ENCODE measurements around the gene COL4A4.

Gene COL4A4

GRCh38 chr2:227161947-227162346, 2.1 kb downstream of the COL4A4 start:
- DNase-seq (ENCODE audit: low spot score) = no peak

GRCh38 chr2:227160164-227160563, 3.8 kb downstream of the COL4A4 start:
- DNase-seq (ENCODE audit: low spot score) = no peak

DNA sequence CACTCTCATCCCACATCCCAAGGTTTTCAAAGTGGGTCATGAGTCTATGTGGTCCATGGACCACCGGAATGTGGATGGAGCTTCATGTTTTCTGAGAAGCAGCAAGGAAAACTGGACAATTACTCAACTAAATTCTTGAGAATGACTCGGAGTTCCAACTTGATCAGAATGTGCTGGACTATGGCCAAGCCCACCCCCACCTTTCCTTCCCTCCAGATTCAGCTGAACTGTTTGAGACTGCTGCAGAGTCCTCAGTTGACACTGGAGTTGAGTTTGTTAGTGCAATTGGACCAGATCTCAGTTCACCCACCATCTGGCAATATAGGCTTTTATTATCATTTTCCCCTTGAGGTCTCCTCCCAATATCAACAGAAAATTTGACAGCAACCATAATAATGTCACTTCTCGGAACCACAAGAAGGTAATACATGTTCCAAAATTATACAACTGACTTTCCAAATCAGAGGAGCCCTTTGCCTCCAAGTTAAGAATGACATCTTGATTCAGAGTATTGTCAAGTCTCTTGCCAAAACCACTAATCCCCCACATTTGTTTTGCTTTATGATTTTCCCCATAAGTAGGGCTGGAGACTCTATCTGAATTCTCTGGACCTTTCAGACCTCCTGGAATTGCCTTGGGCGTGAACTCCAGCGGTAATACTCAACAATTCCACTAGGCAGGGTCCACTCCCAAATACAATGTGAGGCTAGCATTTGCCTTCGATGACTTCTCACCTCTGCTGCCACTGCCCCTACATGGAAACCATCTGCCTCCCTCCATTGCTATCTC, 8.8 kb downstream of the COL4A4 start:
- DNase-seq (ENCODE audit: low spot score) = no peak

DNA sequence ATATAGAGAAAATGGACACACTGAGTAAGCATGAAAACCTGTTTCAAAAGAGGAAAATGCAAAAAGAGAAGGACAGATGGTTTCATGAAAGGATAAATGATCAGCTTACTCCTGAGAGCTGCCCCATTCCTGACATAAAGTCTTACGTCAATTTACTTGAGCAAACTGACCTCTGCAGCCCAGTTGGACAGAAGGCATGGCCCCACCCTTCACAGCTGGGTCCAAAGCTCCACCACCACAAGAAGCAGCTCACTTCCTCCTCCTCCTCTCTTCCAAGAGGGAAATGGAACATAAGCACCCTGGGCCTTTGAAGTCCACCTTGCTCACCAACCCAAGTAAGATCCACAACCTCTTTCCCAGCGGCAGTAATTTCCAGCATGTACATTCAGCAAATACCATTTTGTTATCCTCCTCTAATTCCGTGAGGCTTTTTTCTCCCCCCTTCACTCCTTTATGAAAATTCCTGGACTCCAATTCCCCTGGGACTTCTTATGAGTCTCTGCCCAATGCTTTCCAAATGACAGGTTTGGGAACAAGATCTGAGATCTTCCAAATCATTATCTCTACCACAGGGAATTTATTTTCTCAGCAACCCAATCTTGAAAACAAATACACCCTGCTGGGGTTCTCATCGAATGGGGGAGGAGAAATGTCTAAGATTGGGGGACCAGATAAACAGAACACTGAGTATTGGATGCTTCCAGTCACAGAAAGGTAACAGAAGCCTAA, 10.1 kb downstream of the COL4A4 start:
- no peak for DNase-seq (ENCODE audit: low spot score)

DNA sequence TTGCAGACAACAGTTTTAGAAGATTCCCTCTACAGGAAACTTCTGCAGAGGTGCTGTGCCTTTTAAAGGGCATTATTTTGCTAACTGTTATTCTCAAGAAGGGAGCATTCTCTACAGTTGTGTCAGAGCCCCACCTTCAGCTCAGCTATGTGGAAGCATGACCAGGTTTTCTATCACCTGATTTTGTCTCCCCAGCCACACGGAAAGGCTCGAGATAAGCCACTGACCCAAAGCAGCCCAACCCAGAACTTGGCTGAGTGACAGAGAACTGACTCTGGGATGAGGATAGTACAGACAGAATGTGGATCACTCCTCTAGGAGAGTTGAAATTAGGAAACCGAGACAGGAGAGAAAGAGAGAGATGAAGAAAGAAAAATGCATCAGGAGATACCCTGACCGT, 10.7 kb downstream of the COL4A4 start:
- no peak for DNase-seq (ENCODE audit: low spot score)

DNA sequence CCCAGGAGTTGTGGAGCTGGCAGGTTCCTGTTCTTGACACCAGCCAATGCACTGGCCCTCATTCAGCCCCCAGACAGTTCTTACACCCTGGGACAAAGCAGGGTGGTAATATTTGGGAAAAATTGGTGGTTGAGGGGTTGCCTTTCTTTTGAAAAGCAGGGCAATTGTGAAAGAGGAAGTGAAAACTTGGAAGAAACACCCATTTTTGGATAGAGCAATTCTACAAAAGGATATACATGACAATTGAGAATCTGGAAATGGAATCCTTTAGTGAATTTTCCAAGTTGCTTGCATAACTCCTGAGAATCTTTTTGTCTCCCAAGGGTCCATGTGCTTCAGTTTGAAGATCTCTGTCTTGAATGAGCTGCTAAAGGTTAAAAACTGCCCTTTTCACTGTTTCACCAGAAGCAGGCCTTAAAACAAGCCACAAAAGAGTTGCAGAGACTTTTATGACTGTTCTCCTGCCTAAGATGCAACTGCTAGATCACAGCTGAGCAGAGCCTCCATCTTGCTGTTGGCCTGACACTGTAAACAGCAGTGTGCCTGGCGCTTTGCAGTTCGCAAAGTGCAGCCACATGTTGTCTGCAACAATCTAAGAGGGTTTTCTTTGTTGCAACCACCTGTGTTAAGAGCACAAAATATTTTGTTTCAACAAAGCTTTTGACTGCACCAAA, 11.8 kb downstream of the COL4A4 start:
- no peak for DNase-seq (ENCODE audit: low spot score)

GRCh38 chr2:227150222-227150936, 13.6 kb downstream of the COL4A4 start:
- DNase-seq (ENCODE audit: low spot score) = no peak

- no peak for DNase-seq (ENCODE audit: low spot score)
Observed at GRCh38 chr2:227148106-227148505, 15.9 kb downstream of the COL4A4 start.

- no peak for DNase-seq (ENCODE audit: low spot score)
Observed at GRCh38 chr2:227147023-227147422, 17.0 kb downstream of the COL4A4 start.

GRCh38 chr2:227146456-227146855, 17.5 kb downstream of the COL4A4 start:
- no peak for DNase-seq (ENCODE audit: low spot score)

DNA sequence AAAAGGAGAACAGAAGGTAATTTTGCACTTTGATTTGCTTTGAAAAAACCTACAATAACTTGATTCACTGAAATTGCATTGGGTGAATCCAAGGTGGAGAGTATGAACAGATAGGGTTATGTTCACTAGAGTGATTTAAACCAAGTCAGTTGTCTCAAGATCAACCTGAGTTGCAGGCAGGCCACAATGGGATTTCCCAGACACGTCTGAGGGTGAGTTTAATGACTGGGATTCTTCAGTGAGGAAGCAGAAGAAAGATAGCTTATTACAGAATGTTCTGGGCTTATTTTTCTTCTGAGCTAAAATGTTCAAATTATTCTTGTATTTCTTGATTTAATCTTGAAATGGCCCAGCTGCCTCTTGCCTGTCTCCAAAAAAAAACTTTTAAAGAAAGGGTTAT, 20.1 kb downstream of the COL4A4 start:
- DNase-seq (ENCODE audit: low spot score) = no peak

DNA sequence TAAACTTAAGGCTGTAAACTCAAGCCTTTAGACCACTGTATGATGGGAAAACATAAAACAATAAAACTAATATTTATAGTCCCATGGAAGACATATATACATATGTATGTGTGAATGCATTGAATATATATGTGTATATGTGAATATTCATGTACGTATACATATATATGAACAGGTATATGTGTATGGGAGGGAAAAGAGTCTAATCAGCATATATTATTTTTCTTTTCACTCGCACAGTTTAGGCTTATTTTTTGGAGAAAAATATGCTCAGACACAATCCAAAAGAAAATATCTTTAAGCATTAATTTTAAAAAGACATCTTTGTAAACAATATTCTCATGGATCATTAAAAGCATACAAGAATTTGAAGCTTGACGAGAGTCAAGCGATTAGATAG, 22.7 kb downstream of the COL4A4 start:
- no peak for DNase-seq (ENCODE audit: low spot score)

GRCh38 chr2:227134591-227134990, 29.4 kb downstream of the COL4A4 start:
- DNase-seq (ENCODE audit: low spot score) = no peak

DNA sequence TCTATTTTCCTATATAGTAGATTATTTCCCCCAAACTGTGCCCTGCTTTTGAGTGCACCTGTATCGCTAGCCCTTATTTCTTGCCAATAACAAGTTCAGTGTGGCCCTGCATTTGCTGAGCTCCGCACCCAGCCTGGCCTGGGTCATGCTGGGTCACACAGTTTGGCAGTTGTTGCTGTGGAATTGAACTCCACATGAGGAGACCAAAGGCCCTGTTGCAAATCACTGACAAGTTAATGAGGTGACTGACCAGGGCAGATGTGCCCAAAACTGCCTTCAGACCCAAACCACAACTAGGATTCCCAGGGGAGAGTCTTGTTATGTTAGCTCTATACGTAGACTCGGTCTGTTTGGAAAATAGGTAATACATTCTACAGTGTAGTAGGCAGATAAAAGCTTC, 31.0 kb downstream of the COL4A4 start:
- DNase-seq (ENCODE audit: low spot score) = no peak

GRCh38 chr2:227130636-227131035, 33.4 kb downstream of the COL4A4 start:
- DNase-seq (ENCODE audit: low spot score) = no peak

DNA sequence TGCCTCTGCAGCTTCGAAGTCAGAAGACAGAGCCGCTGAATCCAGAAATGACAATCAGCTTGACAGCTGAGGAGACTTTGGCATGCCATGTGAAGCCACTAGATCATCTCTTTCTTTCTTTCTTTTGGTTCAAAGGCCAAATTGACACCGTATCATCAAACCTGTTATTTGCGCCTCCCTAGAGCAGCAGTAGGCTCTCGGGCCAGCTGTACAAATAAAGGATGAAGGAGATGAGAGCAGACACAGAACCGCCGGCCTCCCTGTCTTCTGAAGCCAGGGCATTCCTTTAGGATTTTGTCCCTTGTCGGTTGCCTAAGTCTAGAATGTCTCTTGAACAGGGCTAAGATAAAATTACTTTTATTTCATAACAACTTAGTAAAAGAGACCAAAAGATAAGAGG, 36.8 kb downstream of the COL4A4 start:
- DNase-seq (ENCODE audit: low spot score) = no peak

GRCh38 chr2:227125506-227125905, 38.5 kb downstream of the COL4A4 start:
- DNase-seq (ENCODE audit: low spot score) = no peak

GRCh38 chr2:227124811-227125210, 39.2 kb downstream of the COL4A4 start:
- no peak for DNase-seq (ENCODE audit: low spot score)

- DNase-seq (ENCODE audit: low spot score) = no peak
Observed at GRCh38 chr2:227123697-227124096, 40.3 kb downstream of the COL4A4 start.

GRCh38 chr2:227118353-227118752, 45.7 kb downstream of the COL4A4 start:
- DNase-seq (ENCODE audit: low spot score) = no peak

- DNase-seq (ENCODE audit: low spot score) = no peak
Observed at GRCh38 chr2:227117852-227118251, 46.2 kb downstream of the COL4A4 start.

DNA sequence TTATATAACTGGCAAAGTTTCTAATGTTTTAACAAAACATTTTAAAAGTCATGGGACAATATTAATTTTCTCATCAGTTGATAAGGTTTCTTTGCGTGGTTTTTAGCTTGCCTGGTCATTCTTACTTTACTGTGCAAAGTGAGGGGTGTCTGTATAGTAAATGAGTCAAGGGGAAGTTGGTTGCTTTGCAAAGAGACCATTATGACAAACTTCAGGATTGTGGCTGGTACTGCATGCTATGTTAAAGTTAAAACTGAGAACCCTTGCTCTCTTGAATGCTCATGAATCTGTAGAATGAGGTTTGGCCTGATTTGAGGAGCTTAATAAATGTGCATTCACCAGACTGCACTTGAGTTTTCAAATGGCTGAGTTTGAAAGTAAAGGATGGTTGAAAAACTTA, 47.0 kb downstream of the COL4A4 start:
- no peak for DNase-seq (ENCODE audit: low spot score)
